ENCODE results near the gene SNX9.

Gene SNX9

GRCh38 chr6:157800420-157801237, 22.4 kb upstream of the SNX9 start:
- Histone ChIP-seq H3K27ac (ENCODE audit: low read depth, low read length, poor library complexity, severe bottlenecking) (no peak overlapping the region), H3K4me2 (ENCODE audit: low read length) (no peak overlapping the region), H3K36me3 (ENCODE audit: insufficient read depth, low read length) (no peaks in the 10 kb centered on the region)

GRCh38 chr6:157804448-157805327, 18.4 kb upstream of the SNX9 start:
- Histone ChIP-seq H3K9me2 (ENCODE audit: low read depth, low read length) (no peaks in the 10 kb centered on the region), H3K4me1 (ENCODE audit: insufficient read depth, low read length, severe bottlenecking) (no peaks in the 10 kb centered on the region), H3K4me2 (ENCODE audit: low read length) (no peak overlapping the region), H3F3A (ENCODE audit: insufficient read depth, low read length) (no peaks in the 10 kb centered on the region), H3K79me2 (ENCODE audit: insufficient read depth, low read length) (no peaks in the 10 kb centered on the region), H3K9me3 (ENCODE audit: low read length) (peaks cover 4% of the 10 kb centered on the region; the same call in 1 of the 2 replicates), H3K27ac (ENCODE audit: low read depth, low read length, poor library complexity, severe bottlenecking) (no peak overlapping the region), H3K27me3 (ENCODE audit: insufficient read depth, low read length) (no peaks in the 10 kb centered on the region), H3K4me3 (ENCODE audit: low read depth, low read length, poor library complexity, severe bottlenecking) (no peak overlapping the region), H3K36me3 (ENCODE audit: insufficient read depth, low read length) (no peaks in the 10 kb centered on the region), H2AFZ (ENCODE audit: low read length) (no peak overlapping the region), H4K20me1 (ENCODE audit: insufficient read depth, low read length) (no peaks in the 10 kb centered on the region), H3K9ac (ENCODE audit: low read length) (no peak overlapping the region)
- TF ChIP-seq EZH2 (IDR thresholded peaks at IDR 0.05; ENCODE audit: borderline replicate concordance, low read length), result no peak
- no peak for TF ChIP-seq CTCF (IDR thresholded peaks at IDR 0.05; ENCODE audit: low read length)

More at GRCh38 chr6:157800420-157801237, 22.4 kb upstream of the SNX9 start:
- H3K9ac ChIP-seq (ENCODE audit: low read length), result no peak overlapping the region
- no peaks in the 10 kb centered on the region for H3F3A ChIP-seq (ENCODE audit: insufficient read depth, low read length)
- H3K9me3 ChIP-seq (ENCODE audit: low read length), result no peaks in the 10 kb centered on the region
- H3K79me2 ChIP-seq (ENCODE audit: insufficient read depth, low read length), result no peaks in the 10 kb centered on the region
- TF ChIP-seq CTCF (IDR thresholded peaks at IDR 0.05; ENCODE audit: low read length), result no peak
- no peak for TF ChIP-seq EZH2 (IDR thresholded peaks at IDR 0.05; ENCODE audit: borderline replicate concordance, low read length)
- H3K4me3 ChIP-seq (ENCODE audit: low read depth, low read length, poor library complexity, severe bottlenecking), result no peak overlapping the region
- no peaks in the 10 kb centered on the region for H3K9me2 ChIP-seq (ENCODE audit: low read depth, low read length)
- H3K27me3 ChIP-seq (ENCODE audit: insufficient read depth, low read length), result 0 out of 2 replicates have a peak, but pooled peaks cover 3% of the 10 kb centered on the region
- no peaks in the 10 kb centered on the region for H4K20me1 ChIP-seq (ENCODE audit: insufficient read depth, low read length)
- H3K4me1 ChIP-seq (ENCODE audit: insufficient read depth, low read length, severe bottlenecking), result no peaks in the 10 kb centered on the region
- no peak overlapping the region for H2AFZ ChIP-seq (ENCODE audit: low read length)

GRCh38 chr6:157806131-157806855, 16.8 kb upstream of the SNX9 start:
- no peaks in the 10 kb centered on the region for H3K79me2 ChIP-seq (ENCODE audit: insufficient read depth, low read length)
- no peaks in the 10 kb centered on the region for H3F3A ChIP-seq (ENCODE audit: insufficient read depth, low read length)
- TF ChIP-seq CTCF (IDR thresholded peaks at IDR 0.05; ENCODE audit: low read length) (no peak), EZH2 (IDR thresholded peaks at IDR 0.05; ENCODE audit: borderline replicate concordance, low read length) (no peak)
- H3K9me2 ChIP-seq (ENCODE audit: low read depth, low read length), result no peaks in the 10 kb centered on the region
- peaks cover 4% of the 10 kb centered on the region; the same call in 1 of the 2 replicates for H3K9me3 ChIP-seq (ENCODE audit: low read length)
- no peak overlapping the region for H3K4me3 ChIP-seq (ENCODE audit: low read depth, low read length, poor library complexity, severe bottlenecking)
- no peaks in the 10 kb centered on the region for H3K4me1 ChIP-seq (ENCODE audit: insufficient read depth, low read length, severe bottlenecking)
- H4K20me1 ChIP-seq (ENCODE audit: insufficient read depth, low read length), result no peaks in the 10 kb centered on the region
- H3K9ac ChIP-seq (ENCODE audit: low read length), result no peak overlapping the region
- H3K4me2 ChIP-seq (ENCODE audit: low read length), result no peak overlapping the region
- 0 out of 2 replicates have a peak, but pooled peaks cover 3% of the 10 kb centered on the region for H3K27me3 ChIP-seq (ENCODE audit: insufficient read depth, low read length)
- H2AFZ ChIP-seq (ENCODE audit: low read length), result no peak overlapping the region
- no peak overlapping the region for H3K27ac ChIP-seq (ENCODE audit: low read depth, low read length, poor library complexity, severe bottlenecking)
- H3K36me3 ChIP-seq (ENCODE audit: insufficient read depth, low read length), result no peaks in the 10 kb centered on the region
